ENCODE measurements around the gene CAB39. TPM values are rescaled to one million over a fixed set of nuclear protein-coding genes. Genes with fewer than 3 reads are reported as not detected.

Gene CAB39
- total and polyA plus RNA-seq, 2 experiments from 2014 or later, result 18.7 to 67.5 TPM

- no peaks in the 10 kb centered on the region for H3K9me3 Mint-ChIP-seq
- no peaks in the 10 kb centered on the region for H3K27me3 ChIP-seq (ENCODE audit: insufficient read depth)
- H3K36me3 ChIP-seq (ENCODE audit: insufficient read depth), result no peaks in the 10 kb centered on the region
- H3K4me1 Mint-ChIP-seq, result peaks cover 70% of the 10 kb centered on the region
- DNase-seq (ENCODE audit: low spot score) (peak; percentile 88), ATAC-seq (peak; percentile 44)
- peak overlapping the region; percentile 75 for H3K4me3 Mint-ChIP-seq
- TF ChIP-seq POLR2AphosphoS5 (IDR thresholded peaks at IDR 0.05; ENCODE audit: low read depth) (peak; percentile 14; the same call in 1 of the 2 replicates), CREB1 (CRISPR knock-in tag; IDR thresholded peaks at IDR 0.05; ENCODE audit: low read depth) (no peak)
- H3K27ac Mint-ChIP-seq, result peak overlapping the region; percentile 96
- H3K4me1 ChIP-seq (ENCODE audit: insufficient read depth), result peaks cover 67% of the 10 kb centered on the region
- H4K20me1 ChIP-seq (replicated peaks; ENCODE audit: insufficient read depth), result peaks cover 32% of the 10 kb centered on the region
- peak overlapping the region; percentile 85 for H3K4me2 ChIP-seq
- H3K79me2 ChIP-seq (replicated peaks; ENCODE audit: insufficient read depth), result peaks cover 85% of the 10 kb centered on the region
- H3K27ac ChIP-seq (ENCODE audit: low read depth), result peak overlapping the region; percentile 97
- peaks cover 25% of the 10 kb centered on the region for H3K27me3 Mint-ChIP-seq (ENCODE audit: insufficient read depth, low read depth, poor library complexity)
- H2AFZ ChIP-seq, result no peak overlapping the region
- peaks cover 23% of the 10 kb centered on the region for H3K36me3 Mint-ChIP-seq (ENCODE audit: low read depth)
- H3F3A ChIP-seq (replicated peaks; ENCODE audit: low read depth), result peaks cover 9% of the 10 kb centered on the region; the same call in 1 of the 2 replicates
- H3K9me2 ChIP-seq (ENCODE audit: insufficient read depth), result no peaks in the 10 kb centered on the region
- H3K4me3 ChIP-seq, result peak overlapping the region; percentile 53
Observed at GRCh38 chr2:230868161-230868946, 155.7 kb downstream of the CAB39 start.

- no peaks in the 10 kb centered on the region for H3K27me3 ChIP-seq (ENCODE audit: insufficient read depth)
- peaks cover 32% of the 10 kb centered on the region for H4K20me1 ChIP-seq (replicated peaks; ENCODE audit: insufficient read depth)
- no peaks in the 10 kb centered on the region for H3K9me2 ChIP-seq (ENCODE audit: insufficient read depth)
- H3K4me1 Mint-ChIP-seq, result peaks cover 62% of the 10 kb centered on the region
- peak overlapping the region; percentile 96 for H3K27ac Mint-ChIP-seq
- peaks cover 94% of the 10 kb centered on the region for H3K79me2 ChIP-seq (replicated peaks; ENCODE audit: insufficient read depth)
- DNase-seq (ENCODE audit: low spot score) (peak; percentile 59), ATAC-seq (peak; percentile 12)
- no peak for TF ChIP-seq REST (IDR thresholded peaks at IDR 0.05; ENCODE audit: unreplicated experiment)
- no peak for TF ChIP-seq NANOG (IDR thresholded peaks at IDR 0.05; ENCODE audit: borderline replicate concordance)
- no peak; the same call in none of the 2 replicates for TF ChIP-seq POLR2AphosphoS5 (IDR thresholded peaks at IDR 0.05; ENCODE audit: low read depth)
- TF ChIP-seq ZNF114 (CRISPR knock-in tag; IDR thresholded peaks at IDR 0.05), result no peak
- TF ChIP-seq JUNB (IDR thresholded peaks at IDR 0.05; ENCODE audit: unreplicated experiment), result no peak
- no peak for TF ChIP-seq CREB1 (CRISPR knock-in tag; IDR thresholded peaks at IDR 0.05; ENCODE audit: low read depth)
- no peak for TF ChIP-seq EZH2phosphoT487 (IDR thresholded peaks at IDR 0.05; ENCODE audit: unreplicated experiment)
- peaks cover 9% of the 10 kb centered on the region; the same call in 1 of the 2 replicates for H3F3A ChIP-seq (replicated peaks; ENCODE audit: low read depth)
- H3K4me3 Mint-ChIP-seq, result peak overlapping the region; percentile 75
- no peaks in the 10 kb centered on the region for H3K9me3 Mint-ChIP-seq
- H3K36me3 Mint-ChIP-seq (ENCODE audit: low read depth), result peaks cover 27% of the 10 kb centered on the region
- peak overlapping the region; percentile 85 for H3K4me2 ChIP-seq
- peak overlapping the region; percentile 97 for H3K27ac ChIP-seq (ENCODE audit: low read depth)
- H3K27me3 Mint-ChIP-seq (ENCODE audit: insufficient read depth, low read depth, poor library complexity), result peaks cover 24% of the 10 kb centered on the region
- H3K4me1 ChIP-seq (ENCODE audit: insufficient read depth), result peaks cover 60% of the 10 kb centered on the region
- H2AFZ ChIP-seq, result no peak overlapping the region
- no peaks in the 10 kb centered on the region for H3K36me3 ChIP-seq (ENCODE audit: insufficient read depth)
- peak overlapping the region; percentile 53 for H3K4me3 ChIP-seq
Observed at GRCh38 chr2:230868947-230869913, 156.6 kb downstream of the CAB39 start.
